HepG2 (cell line): ENCODE data around the gene GRIN2C. TPM values are rescaled to one million over a fixed set of nuclear protein-coding genes. Genes with fewer than 3 reads are reported as not detected.

ENCODE experiments used
- ATAC-seq: fragments of 200-7000 bp; cut with Tn5 transposase; 3 replicates; pipeline ENCODE4 v1.9.1; 2020; ENCODE audit warnings: mild to moderate bottlenecking, moderate library complexity
- BruUV-seq: library from RNA; stranded (reverse); fragments of 400-500 nt; replicated peaks from 2 replicates; lab custom pipeline; 2021; lab: Mats Ljungman, UMichigan
- CTCF ChIA-PET: fragments of 300-600 bp; formaldehyde crosslinking; extraction: SDS; loops from one replicate; lab custom pipeline; 2021; ENCODE audit warnings: low total read pairs, inconsistent platforms, low intra/inter-chr PET ratio; lab: Yijun Ruan, JAX
- POLR2A ChIA-PET: fragments of 350-600 bp; sonication (Branson Sonifier 250); formaldehyde crosslinking; loops from one replicate; lab custom pipeline; 2020; ENCODE audit warnings: antibody characterized with exemption, inconsistent platforms; lab: Yijun Ruan, JAX
- DNase-seq: peaks from one replicate; pipeline ENCODE4 v3.0.0-alpha.2; 2015; ENCODE audit warnings: low spot score
- FAIRE-seq: peaks from 3 replicates; lab custom pipeline; 2011; peaks lifted over from hg19 to GRCh38; lab: Jason Lieb, UNC
- H2AFZ ChIP-seq: one replicate; pipeline ENCODE4 v1.6.1; 2011; ENCODE audit warnings: low read length, inconsistent platforms
- H3K27ac ChIP-seq: fragments of 300-600 bp; 3 replicates; pipeline ENCODE4 v1.8.0; 2011; ENCODE audit warnings: mixed run types, mild to moderate bottlenecking, mixed read lengths, low read length, inconsistent platforms; ENCODE audit not compliant: insufficient read depth; ENCODE audit errors: extremely low read length
- H3K27me3 ChIP-seq, 2 experiments: fragments of 200-600 bp in 1 of 2; 2 replicates in 1 of 2; 3 replicates in 1 of 2; pipeline versions ENCODE4 v1.6.0 to v1.8.0; 2011; ENCODE audit warnings: low read length in 2 of 2, mild to moderate bottlenecking in 2 of 2, moderate library complexity in 2 of 2, inconsistent platforms in 1 of 2; ENCODE audit not compliant: insufficient read depth in 2 of 2, control insufficient read depth in 1 of 2
- H3K36me3 ChIP-seq, 2 experiments: fragments of 200-600 bp in 1 of 2; replicated peaks in 1 of 2; 2 replicates in 1 of 2; 3 replicates in 1 of 2; pipeline versions ENCODE4 v1.5.1 to v1.8.0; 2011; ENCODE audit warnings: low read length in 2 of 2, inconsistent platforms in 1 of 2; ENCODE audit not compliant: insufficient read depth in 2 of 2, control insufficient read depth in 1 of 2
- H3K4me1 ChIP-seq: 2 replicates; pipeline ENCODE4 v1.5.1; 2012; ENCODE audit warnings: low read length, inconsistent platforms; ENCODE audit not compliant: insufficient read depth
- H3K4me2 ChIP-seq: 2 replicates; pipeline ENCODE4 v1.6.0; 2011; ENCODE audit warnings: low read depth, low read length, inconsistent platforms
- H3K4me3 ChIP-seq, 3 experiments: fragments of 200-600 bp in 1 of 3; sonication (generic), shearing (Covaris generic) in 1 of 3; replicated peaks in 1 of 3; 2 replicates each; pipeline ENCODE4 v1.5.1; 2011 to 2016; ENCODE audit warnings: low read length in 3 of 3, inconsistent platforms in 2 of 3, low read depth in 2 of 3, mild to moderate bottlenecking in 2 of 3, control low read depth in 1 of 3, mixed read lengths in 1 of 3; ENCODE audit not compliant: insufficient read depth in 1 of 3
- H3K79me2 ChIP-seq: one replicate; pipeline ENCODE4 v1.6.1; 2011; ENCODE audit warnings: low read length, inconsistent platforms; ENCODE audit not compliant: insufficient read depth
- H3K9ac ChIP-seq: 2 replicates; pipeline ENCODE4 v1.6.0; 2011; ENCODE audit warnings: mild to moderate bottlenecking, low read depth, low read length, inconsistent platforms; ENCODE audit not compliant: insufficient read depth
- H3K9me3 ChIP-seq: 2 replicates; pipeline ENCODE4 v1.5.1; 2012; ENCODE audit warnings: mild to moderate bottlenecking, low read length
- H4K20me1 ChIP-seq: 2 replicates; pipeline ENCODE4 v1.6.0; 2011; ENCODE audit warnings: inconsistent platforms, mild to moderate bottlenecking, low read length, moderate library complexity; ENCODE audit not compliant: insufficient read depth
- ADNP ChIP-seq: sonication (generic); formaldehyde crosslinking; IDR thresholded peaks from 2 replicates; pipeline ENCODE4 v1.4.0; 2020; ENCODE audit warnings: missing genetic modification reagents
- CBX1 ChIP-seq: IDR thresholded peaks from one replicate; pipeline ENCODE4 v1.6.1; 2016; ENCODE audit warnings: antibody characterized with exemption, low read depth
- CTCF ChIP-seq: sonication (generic); formaldehyde crosslinking; IDR thresholded peaks from 2 replicates; pipeline ENCODE4 v1.5.0; 2020; ENCODE audit warnings: mild to moderate bottlenecking, missing genetic modification reagents, moderate library complexity
- GPBP1L1 ChIP-seq: sonication (generic); formaldehyde crosslinking; IDR thresholded peaks from 2 replicates; pipeline ENCODE4 v1.5.0; 2020; ENCODE audit warnings: mild to moderate bottlenecking, missing genetic modification reagents
- MXI1 ChIP-seq: IDR thresholded peaks from 3 replicates; pipeline ENCODE4 v1.6.1; 2012; ENCODE audit warnings: low read depth, low read length, inconsistent platforms, borderline replicate concordance
- NFAT5 ChIP-seq: sonication (generic); formaldehyde crosslinking; IDR thresholded peaks from 2 replicates; pipeline ENCODE4 v1.4.0; 2020; ENCODE audit warnings: missing genetic modification reagents
- NRL ChIP-seq: sonication (generic); formaldehyde crosslinking; IDR thresholded peaks from 2 replicates; pipeline ENCODE4 v1.5.0; 2020; ENCODE audit warnings: missing genetic modification reagents, mild to moderate bottlenecking, moderate library complexity, borderline replicate concordance
- PHF5A ChIP-seq: IDR thresholded peaks from one replicate; pipeline ENCODE4 v1.6.1; 2018; ENCODE audit warnings: low read depth, missing genetic modification reagents; ENCODE audit not compliant: unreplicated experiment
- TEAD3 ChIP-seq: optimal IDR thresholded peaks from 2 replicates; pipeline ENCODE3; 2016; ENCODE audit warnings: borderline replicate concordance
- ZIK1 ChIP-seq: sonication (generic); formaldehyde crosslinking; IDR thresholded peaks from 2 replicates; pipeline ENCODE4 v1.5.0; 2020; ENCODE audit warnings: mild to moderate bottlenecking, low read depth, missing genetic modification reagents, borderline replicate concordance
- ZNF263 ChIP-seq: sonication (generic); formaldehyde crosslinking; IDR thresholded peaks from 2 replicates; pipeline ENCODE4 v1.4.0; 2020; ENCODE audit warnings: missing genetic modification reagents
- ZNF274 ChIP-seq: sonication (generic); formaldehyde crosslinking; IDR thresholded peaks from 2 replicates; pipeline ENCODE4 v1.5.1; 2020; ENCODE audit warnings: mild to moderate bottlenecking, missing genetic modification reagents
- ZNF670 ChIP-seq: sonication (generic); formaldehyde crosslinking; IDR thresholded peaks from 2 replicates; pipeline ENCODE4 v1.8.0; 2022; ENCODE audit warnings: mild to moderate bottlenecking, missing genetic modification reagents, borderline replicate concordance
- WGBS: methylation state at CpG from one replicate; pipeline ENCODE4 v1.1.6; 2017; ENCODE audit warnings: low lambda C conversion rate; 5-methylcytosine and 5-hydroxymethylcytosine counted together
- in situ Hi-C: cut with HindIII; loops from 2 replicates; pipeline ENCODE4 v1.10.0; 2017; ENCODE audit warnings: low pct_unique_long_range_greater_than_20kb; ENCODE audit not compliant: extremely low pct_ligation_motif_present
- intact Hi-C: fragments of 100-400 bp; cut with micrococcal nuclease; formaldehyde crosslinking; loops from one replicate; pipeline ENCODE4 v1.10.0; 2022; ENCODE audit not compliant: unreplicated experiment
- polyA plus RNA-seq, 8 experiments: library from polyadenylated mRNA; depleted of rRNA in 3 of 8; stranded (reverse) in 7 of 8; unstranded in 1 of 8; fragments of >200 nt; fragmentation: Illumina TruSeq in 4 of 8; extraction: Trizol in 4 of 8; gene quantifications; 2 replicates each; pipeline versions ENCODE4 v1.2.1 to v1.2.3, GENCODE V29; 2011 to 2016; ENCODE audit warnings: low read depth in 4 of 8, missing spikeins in 1 of 8, mixed read lengths in 1 of 8; ENCODE audit not compliant: insufficient read depth in 1 of 8
- total RNA-seq, 5 experiments: library from RNA; depleted of rRNA; stranded (reverse); fragments of >200 nt; fragmentation: Illumina TruSeq; extraction: Trizol; gene quantifications; 2 replicates each; pipeline ENCODE4 v1.2.3, GENCODE V29; 2016; ENCODE audit warnings: low read depth in 1 of 5

Gene GRIN2C
- total and polyA plus RNA-seq, 2 of the 13 experiments (the other 11 are each of a cell fraction or from before 2014, with no cell fraction given) = 0.03 to 0.11 TPM

GRCh38 chr17:74866198-74866835 is 6.6 kb upstream of the GRIN2C start (continued):
- TF ChIP-seq ZNF274 (no peak), MXI1 (no peak)

- DNase-seq (no peak), FAIRE-seq (no peak), ATAC-seq (no peak)
- H2AFZ ChIP-seq = no peak overlapping the region
- 87% methylated on average over 14 of the region's 19 CpGs for WGBS
- intact Hi-C loops (loop anchor here (2.0 to 10.0 kb wide), 2 partner anchors 121 to 211 kb away; no protein-coding TSS in a partner anchor), in situ Hi-C loops (no loop called here)
- BruUV-seq = no TSS peak
- no peak overlapping the region for H3K4me2 ChIP-seq
- no peak overlapping the region for H3K4me3 ChIP-seq
- H3K79me2 ChIP-seq = no peaks in the 10 kb centered on the region
- CTCF ChIA-PET = interaction anchor here (0.7 to 1.9 kb wide), 4 partner anchors 23 to 121 kb away, joined by 3 to 26 read pairs (median 6); no protein-coding TSS in a partner anchor
- no peaks in the 10 kb centered on the region for H4K20me1 ChIP-seq
- H3K4me1 ChIP-seq = peaks cover 59% of the 10 kb centered on the region
- H3K27ac ChIP-seq = no peak overlapping the region
- H3K36me3 ChIP-seq = peaks cover 4 to 5% of the 10 kb centered on the region in 2 experiments; a peak in 4 of 5 replicates
- H3K27me3 ChIP-seq = peaks cover 0 to 5% of the 10 kb centered on the region in 2 experiments; a peak in 2 of 5 replicates
- no peak overlapping the region for H3K9ac ChIP-seq
- H3K9me3 ChIP-seq = no peaks in the 10 kb centered on the region
- POLR2A ChIA-PET = interaction anchor here (1.1 to 1.4 kb wide), 2 partner anchors 10 to 23 kb away, joined by 3 read pairs; no protein-coding TSS in a partner anchor
- TF ChIP-seq CTCF (CRISPR knock-in tag) (peak; percentile 38), CBX1 (no peak), GPBP1L1 (no peak), NFAT5 (no peak), ADNP (CRISPR knock-in tag) (no peak), ZIK1 (no peak), ZNF670 (CRISPR knock-in tag) (no peak), TEAD3 (CRISPR knock-in tag) (no peak), ZNF263 (peak; percentile 79), NRL (0 out of 2 replicates have a peak, but pooled peaks have one; percentile 7), ZNF274 (no peak), PHF5A (CRISPR knock-in tag) (no peak)
Observed at GRCh38 chr17:74865504-74866197, 6.0 kb upstream of the GRIN2C start.
